ENCODE measurements around the gene NFATC2.
A peak's percentile ranks its signal among the peaks of the same experiment; 100 is the strongest.

The NFATC2 gene

DNA sequence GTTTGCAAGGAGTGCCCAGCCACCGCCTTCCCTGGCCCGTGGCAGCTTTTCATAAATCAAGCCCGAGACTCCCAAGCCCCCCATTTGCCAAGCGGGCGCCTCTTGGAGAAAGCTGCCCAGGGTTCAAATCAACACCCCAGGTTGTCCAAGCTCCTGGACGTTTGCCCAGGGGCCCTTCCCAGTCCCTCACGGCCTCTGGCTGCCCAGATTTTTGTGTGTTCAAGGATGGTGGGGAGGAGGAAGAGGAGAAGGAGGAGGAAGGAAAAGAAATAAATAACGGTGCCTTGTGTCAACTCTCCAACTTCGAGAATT lies 20.6 kb upstream of the NFATC2 start:
- POLR2A ChIA-PET: interaction anchor here (1.7 kb wide), 1 partner anchor 20 kb away, joined by 7 read pairs; the partner anchor contains the start of gene NFATC2
- CTCF ChIA-PET: interaction anchor here (1.0 to 1.9 kb wide), 4 partner anchors 10 to 56 kb away, joined by 3 to 10 read pairs (median 4); no protein-coding TSS in a partner anchor
- Histone ChIP-seq H3K36me3 (ENCODE audit: control insufficient read depth in 4 of 4, insufficient read depth in 4 of 4, low read length in 3 of 4) (no peaks in the 10 kb centered on the region), H3K4me1 (ENCODE audit: control extremely low read depth in 1 of 4, control insufficient read depth in 4 of 4, insufficient read depth in 4 of 4, low read length in 3 of 4) (peaks cover 0 to 33% (median 25%) of the 10 kb centered on the region in 4 experiments), H3K9me3 (ENCODE audit: control extremely low read depth in 1 of 5, control insufficient read depth in 4 of 5, insufficient read depth in 2 of 5, low read depth in 1 of 5, low read length in 4 of 5) (peaks cover 0 to 2% (median 0%) of the 10 kb centered on the region in 5 experiments), H3K27me3 (replicated peaks in 2 of 5; ENCODE audit: control insufficient read depth in 4 of 5, insufficient read depth in 5 of 5, low read length in 4 of 5) (peaks cover 8 to 58% (median 34%) of the 10 kb centered on the region in 5 experiments), H3K4me3 (ENCODE audit: control insufficient read depth in 1 of 7, extremely low read depth in 1 of 7, insufficient read depth in 4 of 7, low read depth in 2 of 7, low read length in 6 of 7) (peak overlapping the region in 6 of 7 experiments; percentile 51 to 78 (median 68)), H3K27ac (ENCODE audit: insufficient read depth in 1 of 2, low read depth in 1 of 2, low read length in 2 of 2, poor library complexity in 1 of 2, severe bottlenecking in 2 of 2) (no peak overlapping the region)
- 0% methylated on average over 5 of the region's 9 CpGs for WGBS (ENCODE audit: insufficient coverage)
- peak in 1 of 3 donors; percentile 16 for DNase-seq

- H3K27ac ChIP-seq (ENCODE audit: insufficient read depth in 1 of 2, low read depth in 1 of 2, low read length in 2 of 2, poor library complexity in 1 of 2, severe bottlenecking in 2 of 2): no peak overlapping the region
Measured at GRCh38 chr20:51562332-51563173, 20.0 kb upstream of the NFATC2 start.

GRCh38 chr20:51562027-51562331 lies 19.5 kb upstream of the NFATC2 start:
- Histone ChIP-seq H3K36me3 (ENCODE audit: control insufficient read depth in 4 of 4, insufficient read depth in 4 of 4, low read length in 3 of 4) (no peaks in the 10 kb centered on the region), H3K27me3 (replicated peaks in 2 of 5; ENCODE audit: control insufficient read depth in 4 of 5, insufficient read depth in 5 of 5, low read length in 4 of 5) (peaks cover 8 to 58% (median 34%) of the 10 kb centered on the region in 5 experiments), H3K27ac (ENCODE audit: insufficient read depth in 1 of 2, low read depth in 1 of 2, low read length in 2 of 2, poor library complexity in 1 of 2, severe bottlenecking in 2 of 2) (no peak overlapping the region), H3K4me3 (ENCODE audit: control insufficient read depth in 1 of 7, extremely low read depth in 1 of 7, insufficient read depth in 4 of 7, low read depth in 2 of 7, low read length in 6 of 7) (peak overlapping the region in 6 of 7 experiments; percentile 51 to 78 (median 68)), H3K4me1 (ENCODE audit: control extremely low read depth in 1 of 4, control insufficient read depth in 4 of 4, insufficient read depth in 4 of 4, low read length in 3 of 4) (peaks cover 0 to 33% (median 25%) of the 10 kb centered on the region in 4 experiments), H3K9me3 (ENCODE audit: control extremely low read depth in 1 of 5, control insufficient read depth in 4 of 5, insufficient read depth in 2 of 5, low read depth in 1 of 5, low read length in 4 of 5) (no peaks in the 10 kb centered on the region)
- ChIA-PET POLR2A (no interaction called here), CTCF (no interaction called here)
- peak in 2 of 3 donors; percentile 14 to 44 for DNase-seq
- WGBS (ENCODE audit: insufficient coverage): under 1% methylated on average over 9 of the region's 10 CpGs

More at GRCh38 chr20:51562332-51563173, 20.0 kb upstream of the NFATC2 start:
- WGBS (ENCODE audit: insufficient coverage): under 1% methylated on average over 64 of the region's 76 CpGs
- Histone ChIP-seq H3K36me3 (ENCODE audit: control insufficient read depth in 4 of 4, insufficient read depth in 4 of 4, low read length in 3 of 4) (no peaks in the 10 kb centered on the region), H3K27me3 (replicated peaks in 2 of 5; ENCODE audit: control insufficient read depth in 4 of 5, insufficient read depth in 5 of 5, low read length in 4 of 5) (peaks cover 8 to 58% (median 34%) of the 10 kb centered on the region in 5 experiments), H3K9me3 (ENCODE audit: control extremely low read depth in 1 of 5, control insufficient read depth in 4 of 5, insufficient read depth in 2 of 5, low read depth in 1 of 5, low read length in 4 of 5) (no peaks in the 10 kb centered on the region), H3K4me3 (ENCODE audit: control insufficient read depth in 1 of 7, extremely low read depth in 1 of 7, insufficient read depth in 4 of 7, low read depth in 2 of 7, low read length in 6 of 7) (peak overlapping the region in 6 of 7 experiments; percentile 51 to 78 (median 68)), H3K4me1 (ENCODE audit: control extremely low read depth in 1 of 4, control insufficient read depth in 4 of 4, insufficient read depth in 4 of 4, low read length in 3 of 4) (peaks cover 0 to 33% (median 25%) of the 10 kb centered on the region in 4 experiments)
- peak in 2 of 3 donors; percentile 24 to 53 for DNase-seq
- ChIA-PET POLR2A (interaction anchor here (1.7 kb wide), 1 partner anchor 20 kb away, joined by 7 read pairs; the partner anchor contains the start of gene NFATC2), CTCF (interaction anchor here (1.0 to 1.9 kb wide), 4 partner anchors 10 to 56 kb away, joined by 3 to 10 read pairs (median 4); no protein-coding TSS in a partner anchor)

- Histone ChIP-seq H3K4me1 (ENCODE audit: control extremely low read depth in 1 of 4, control insufficient read depth in 4 of 4, insufficient read depth in 4 of 4, low read length in 3 of 4) (peaks cover 0 to 33% (median 25%) of the 10 kb centered on the region in 4 experiments), H3K27ac (ENCODE audit: insufficient read depth in 1 of 2, low read depth in 1 of 2, low read length in 2 of 2, poor library complexity in 1 of 2, severe bottlenecking in 2 of 2) (no peak overlapping the region), H3K36me3 (ENCODE audit: control insufficient read depth in 4 of 4, insufficient read depth in 4 of 4, low read length in 3 of 4) (no peaks in the 10 kb centered on the region), H3K9me3 (ENCODE audit: control extremely low read depth in 1 of 5, control insufficient read depth in 4 of 5, insufficient read depth in 2 of 5, low read depth in 1 of 5, low read length in 4 of 5) (no peaks in the 10 kb centered on the region), H3K27me3 (replicated peaks in 2 of 5; ENCODE audit: control insufficient read depth in 4 of 5, insufficient read depth in 5 of 5, low read length in 4 of 5) (peaks cover 8 to 58% (median 31%) of the 10 kb centered on the region in 5 experiments), H3K4me3 (ENCODE audit: control insufficient read depth in 1 of 7, extremely low read depth in 1 of 7, insufficient read depth in 4 of 7, low read depth in 2 of 7, low read length in 6 of 7) (no peak overlapping the region)
- ChIA-PET POLR2A (no interaction called here), CTCF (interaction anchor here (1.4 to 1.9 kb wide), 2 partner anchors 12 to 17 kb away, joined by 6 to 11 read pairs; partner anchors contain the start of gene NFATC2)
- DNase-seq: peak in 1 of 3 donors; percentile 33
- 58% methylated on average over 14 of the region's 16 CpGs for WGBS (ENCODE audit: insufficient coverage)
Measured at GRCh38 chr20:51560550-51561307, 18.2 kb upstream of the NFATC2 start.

DNA sequence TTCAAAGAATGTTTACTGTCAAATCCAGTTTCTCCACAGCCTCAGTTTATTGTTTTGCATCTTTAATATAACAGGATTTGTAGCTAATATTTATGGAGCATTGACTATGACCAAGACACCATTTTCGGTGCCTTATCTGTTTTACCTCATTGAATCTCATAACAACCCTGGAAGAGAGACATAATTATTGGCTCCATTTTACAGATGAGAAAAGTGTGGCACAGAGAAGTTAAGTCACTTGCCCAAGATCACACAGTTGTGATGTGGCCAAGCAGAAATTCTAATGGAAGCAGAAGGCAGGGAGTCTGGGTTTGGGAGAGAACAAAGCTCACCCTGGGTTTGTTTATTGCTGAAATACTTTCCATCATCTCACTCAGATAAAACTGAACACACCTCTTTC lies 17.5 kb upstream of the NFATC2 start:
- H3K27ac ChIP-seq (ENCODE audit: insufficient read depth in 1 of 2, low read depth in 1 of 2, low read length in 2 of 2, poor library complexity in 1 of 2, severe bottlenecking in 2 of 2): no peak overlapping the region
- CTCF ChIA-PET: interaction anchor here (1.4 to 1.9 kb wide), 2 partner anchors 11 to 17 kb away, joined by 6 to 11 read pairs; partner anchors contain the start of gene NFATC2
- no peaks in the 10 kb centered on the region for H3K9me3 ChIP-seq (ENCODE audit: control extremely low read depth in 1 of 5, control insufficient read depth in 4 of 5, insufficient read depth in 2 of 5, low read depth in 1 of 5, low read length in 4 of 5)
- H3K36me3 ChIP-seq (ENCODE audit: control insufficient read depth in 4 of 4, insufficient read depth in 4 of 4, low read length in 3 of 4): no peaks in the 10 kb centered on the region
- DNase-seq: no peak
- no peak overlapping the region for H3K4me3 ChIP-seq (ENCODE audit: control insufficient read depth in 1 of 7, extremely low read depth in 1 of 7, insufficient read depth in 4 of 7, low read depth in 2 of 7, low read length in 6 of 7)
- POLR2A ChIA-PET: no interaction called here
- WGBS (ENCODE audit: insufficient coverage): no CpG with 5 or more reads among the region's 1 CpG
- H3K4me1 ChIP-seq (ENCODE audit: control extremely low read depth in 1 of 4, control insufficient read depth in 4 of 4, insufficient read depth in 4 of 4, low read length in 3 of 4): peaks cover 0 to 30% (median 25%) of the 10 kb centered on the region in 4 experiments
- peaks cover 8 to 58% (median 31%) of the 10 kb centered on the region in 5 experiments for H3K27me3 ChIP-seq (replicated peaks in 2 of 5; ENCODE audit: control insufficient read depth in 4 of 5, insufficient read depth in 5 of 5, low read length in 4 of 5)

DNA sequence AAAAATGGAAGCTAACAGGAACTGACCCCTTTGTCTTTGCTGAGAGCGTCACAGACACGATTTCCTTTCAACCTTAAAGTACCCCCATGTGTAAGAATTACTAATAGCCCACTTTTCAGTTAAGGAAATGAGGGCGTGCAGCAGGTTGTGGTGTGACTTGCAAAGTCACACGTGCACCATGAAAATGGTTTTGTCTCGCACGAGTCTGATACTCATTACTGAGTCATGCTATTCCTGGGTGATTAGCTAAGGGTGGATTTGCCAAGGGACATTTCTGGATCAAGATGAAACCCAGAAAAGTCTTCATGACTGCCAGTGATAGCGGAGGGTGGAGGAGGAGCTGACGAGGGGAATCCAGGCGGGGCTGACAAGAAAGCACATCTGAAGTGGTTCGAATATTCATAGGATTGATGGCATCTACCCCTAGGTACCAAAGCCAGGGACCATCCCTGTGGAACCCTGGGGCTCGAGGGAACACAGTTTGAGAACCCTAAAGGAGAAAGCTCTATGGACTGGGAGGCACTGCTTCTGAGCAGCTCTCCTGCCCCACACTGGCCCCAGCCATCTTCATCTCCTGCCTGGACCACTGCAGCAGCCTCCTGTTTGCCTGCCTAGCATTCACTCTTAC lies 12.1 kb upstream of the NFATC2 start:
- POLR2A ChIA-PET: interaction anchor here (0.6 to 1.0 kb wide), 2 partner anchors 12 to 97 kb away, joined by 4 to 5 read pairs; partner anchors contain the start of gene NFATC2
- Histone ChIP-seq H3K27me3 (replicated peaks in 2 of 5; ENCODE audit: control insufficient read depth in 4 of 5, insufficient read depth in 5 of 5, low read length in 4 of 5) (peaks cover under 1 to 8% (median 5%) of the 10 kb centered on the region in 5 experiments), H3K36me3 (ENCODE audit: control insufficient read depth in 4 of 4, insufficient read depth in 4 of 4, low read length in 3 of 4) (no peaks in the 10 kb centered on the region), H3K4me3 (ENCODE audit: control insufficient read depth in 1 of 7, extremely low read depth in 1 of 7, insufficient read depth in 4 of 7, low read depth in 2 of 7, low read length in 6 of 7) (no peak overlapping the region), H3K27ac (ENCODE audit: insufficient read depth in 1 of 2, low read depth in 1 of 2, low read length in 2 of 2, poor library complexity in 1 of 2, severe bottlenecking in 2 of 2) (no peak overlapping the region), H3K4me1 (ENCODE audit: control extremely low read depth in 1 of 4, control insufficient read depth in 4 of 4, insufficient read depth in 4 of 4, low read length in 3 of 4) (peaks cover 0 to 5% (median 1%) of the 10 kb centered on the region in 4 experiments), H3K9me3 (ENCODE audit: control extremely low read depth in 1 of 5, control insufficient read depth in 4 of 5, insufficient read depth in 2 of 5, low read depth in 1 of 5, low read length in 4 of 5) (no peaks in the 10 kb centered on the region)
- DNase-seq: peak in 2 of 3 donors; percentile 72 to 81
- CTCF ChIA-PET: interaction anchor here (1.2 to 1.3 kb wide), 5 partner anchors 11 to 59 kb away, joined by 3 to 5 read pairs (median 3); partner anchors contain the start of gene NFATC2
- 50% methylated on average over 11 of the region's 11 CpGs for WGBS (ENCODE audit: insufficient coverage)

Measured in common myeloid progenitor, CD34-positive (primary cell).